ENCODE data around the gene APLF. TPM values are rescaled to one million over a fixed set of nuclear protein-coding genes. Genes with fewer than 3 reads are reported as not detected.
"Not testable (repeated sequence)": the region's sequence is repeated elsewhere in the genome, so short reads cannot be mapped to it uniquely, and the experiment has no call there.

Gene APLF
- total RNA-seq, 1 donor from 2014 or later = 4.4 TPM

DNA sequence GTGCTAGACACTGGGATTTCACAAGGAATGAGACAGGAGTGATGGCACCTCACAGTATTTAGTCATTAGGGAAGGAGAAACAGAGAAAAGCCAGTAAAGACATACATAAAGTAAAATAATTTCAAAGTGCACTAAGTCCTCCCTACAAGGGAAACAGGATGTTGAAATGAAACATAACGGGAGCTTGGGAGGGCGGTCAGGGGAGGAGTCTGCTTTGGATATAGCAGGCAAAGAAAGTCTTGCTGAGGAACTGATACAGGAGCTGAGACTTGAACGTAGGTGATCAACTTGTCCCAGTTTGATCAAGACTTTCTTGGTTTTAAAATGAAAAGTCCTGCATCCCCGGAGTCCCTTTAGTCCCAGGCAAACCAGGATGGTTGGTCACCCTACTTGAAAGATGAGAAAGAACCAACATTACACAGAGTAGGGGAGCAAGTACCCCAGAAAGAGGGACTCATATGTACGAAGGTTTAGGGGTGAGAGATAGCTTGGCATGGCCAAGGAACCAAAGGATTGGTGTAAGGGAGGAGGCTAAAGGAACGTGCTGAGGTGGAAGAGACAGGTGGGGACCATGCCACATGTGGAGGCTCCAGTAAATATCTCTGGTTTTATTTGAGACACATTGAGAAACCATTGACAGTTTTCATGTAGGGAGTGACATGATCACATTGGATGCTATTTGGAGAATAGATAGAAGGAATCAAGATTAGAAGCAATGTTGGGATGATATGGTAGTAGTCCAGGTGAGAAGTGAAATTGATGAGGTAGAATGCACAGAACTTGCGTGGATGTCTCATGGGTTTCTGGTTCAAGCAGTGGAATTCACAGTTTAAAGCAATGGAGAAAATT is 28.7 kb upstream of the APLF start:
- no peak for DNase-seq
- no peaks in the 10 kb centered on the region for H3K36me3 Mint-ChIP-seq (ENCODE audit: unreplicated experiment)
- peaks cover 2% of the 10 kb centered on the region for H3K9me3 Mint-ChIP-seq (ENCODE audit: unreplicated experiment)
- TF ChIP-seq, protein P1, sequence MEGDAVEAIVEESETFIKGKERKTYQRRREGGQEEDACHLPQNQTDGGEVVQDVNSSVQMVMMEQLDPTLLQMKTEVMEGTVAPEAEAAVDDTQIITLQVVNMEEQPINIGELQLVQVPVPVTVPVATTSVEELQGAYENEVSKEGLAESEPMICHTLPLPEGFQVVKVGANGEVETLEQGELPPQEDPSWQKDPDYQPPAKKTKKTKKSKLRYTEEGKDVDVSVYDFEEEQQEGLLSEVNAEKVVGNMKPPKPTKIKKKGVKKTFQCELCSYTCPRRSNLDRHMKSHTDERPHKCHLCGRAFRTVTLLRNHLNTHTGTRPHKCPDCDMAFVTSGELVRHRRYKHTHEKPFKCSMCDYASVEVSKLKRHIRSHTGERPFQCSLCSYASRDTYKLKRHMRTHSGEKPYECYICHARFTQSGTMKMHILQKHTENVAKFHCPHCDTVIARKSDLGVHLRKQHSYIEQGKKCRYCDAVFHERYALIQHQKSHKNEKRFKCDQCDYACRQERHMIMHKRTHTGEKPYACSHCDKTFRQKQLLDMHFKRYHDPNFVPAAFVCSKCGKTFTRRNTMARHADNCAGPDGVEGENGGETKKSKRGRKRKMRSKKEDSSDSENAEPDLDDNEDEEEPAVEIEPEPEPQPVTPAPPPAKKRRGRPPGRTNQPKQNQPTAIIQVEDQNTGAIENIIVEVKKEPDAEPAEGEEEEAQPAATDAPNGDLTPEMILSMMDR (IDR thresholded peaks at IDR 0.05; ENCODE audit: partially characterized antibody, unreplicated experiment) = no peak
- no peaks in the 10 kb centered on the region for H3K27me3 Mint-ChIP-seq (ENCODE audit: unreplicated experiment)
- H3K27ac Mint-ChIP-seq (ENCODE audit: unreplicated experiment) = no peak overlapping the region
- H3K4me3 Mint-ChIP-seq (ENCODE audit: unreplicated experiment) = no peak overlapping the region
- H3K4me1 Mint-ChIP-seq (ENCODE audit: low read depth, unreplicated experiment) = peaks cover 7% of the 10 kb centered on the region

DNA sequence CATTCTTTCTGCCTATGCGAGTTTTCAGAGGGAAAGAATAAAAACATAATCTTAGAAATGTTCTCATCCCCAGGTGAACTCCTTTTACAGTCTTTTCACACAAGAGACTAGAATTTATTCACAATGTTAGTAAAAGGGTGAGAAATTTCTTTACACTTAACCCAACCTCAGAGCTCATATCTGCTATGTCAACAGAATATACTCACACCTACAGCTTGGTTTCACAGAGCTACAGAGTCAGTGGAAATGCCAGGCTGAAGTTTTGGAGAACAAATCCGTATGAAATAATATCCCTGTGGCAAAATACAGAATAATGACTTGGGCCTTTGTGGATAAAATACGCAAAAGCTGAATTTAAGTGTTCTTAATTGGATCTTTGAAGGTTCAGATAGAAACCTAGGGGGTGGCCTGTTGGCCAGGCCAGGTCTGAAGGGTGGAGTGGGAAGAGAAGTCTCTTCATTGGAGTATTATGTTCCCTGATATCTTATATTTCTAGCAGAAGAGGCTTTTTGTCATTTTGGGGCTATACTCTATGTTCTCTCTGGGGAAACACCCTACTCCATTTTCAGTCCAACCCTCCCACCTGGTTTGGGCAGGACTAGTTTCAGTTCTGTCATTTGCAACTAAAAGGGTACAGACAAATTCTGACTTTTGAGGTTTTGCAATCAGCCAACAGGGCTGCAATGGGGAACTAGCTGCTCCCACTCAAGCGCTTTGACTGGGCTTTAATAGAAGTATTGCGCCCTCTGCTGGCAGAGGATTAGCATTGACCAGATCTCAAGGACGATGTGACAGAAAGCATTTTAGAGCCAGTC is 26.0 kb upstream of the APLF start:
- Mint-ChIP-seq H3K9me3 (ENCODE audit: unreplicated experiment) (no peaks in the 10 kb centered on the region), H3K4me1 (ENCODE audit: low read depth, unreplicated experiment) (peaks cover 4% of the 10 kb centered on the region), H3K27ac (ENCODE audit: unreplicated experiment) (no peak overlapping the region), H3K4me3 (ENCODE audit: unreplicated experiment) (no peak overlapping the region), H3K36me3 (ENCODE audit: unreplicated experiment) (no peaks in the 10 kb centered on the region), H3K27me3 (ENCODE audit: unreplicated experiment) (no peaks in the 10 kb centered on the region)
- TF ChIP-seq, protein P1 (IDR thresholded peaks at IDR 0.05; ENCODE audit: partially characterized antibody, unreplicated experiment) = peak; percentile 97
- DNase-seq = peak; percentile 79

DNA sequence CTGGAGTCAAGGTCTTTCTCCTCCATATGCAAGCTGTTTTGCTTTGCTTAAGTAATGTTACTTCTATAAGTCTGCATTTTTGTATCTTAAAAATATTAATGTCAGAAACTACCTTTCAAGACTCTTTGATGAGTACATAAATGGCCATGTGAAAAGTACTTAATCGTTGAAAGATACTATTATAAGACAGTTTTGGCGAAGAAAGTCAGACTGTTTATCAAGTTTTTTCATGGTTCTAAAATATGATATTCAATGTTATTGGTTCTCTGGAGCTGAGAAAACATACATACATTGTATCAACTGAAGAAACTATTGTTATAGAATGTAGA is 25.4 kb upstream of the APLF start:
- Mint-ChIP-seq H3K4me1 (ENCODE audit: low read depth, unreplicated experiment) (no peaks in the 10 kb centered on the region), H3K27me3 (ENCODE audit: unreplicated experiment) (peaks cover under 1% of the 10 kb centered on the region), H3K4me3 (ENCODE audit: unreplicated experiment) (no peak overlapping the region), H3K27ac (ENCODE audit: unreplicated experiment) (no peak overlapping the region), H3K36me3 (ENCODE audit: unreplicated experiment) (no peaks in the 10 kb centered on the region), H3K9me3 (ENCODE audit: unreplicated experiment) (no peaks in the 10 kb centered on the region)
- TF ChIP-seq, protein P1 (IDR thresholded peaks at IDR 0.05; ENCODE audit: partially characterized antibody, unreplicated experiment) = peak; percentile 28
- DNase-seq = no peak

DNA sequence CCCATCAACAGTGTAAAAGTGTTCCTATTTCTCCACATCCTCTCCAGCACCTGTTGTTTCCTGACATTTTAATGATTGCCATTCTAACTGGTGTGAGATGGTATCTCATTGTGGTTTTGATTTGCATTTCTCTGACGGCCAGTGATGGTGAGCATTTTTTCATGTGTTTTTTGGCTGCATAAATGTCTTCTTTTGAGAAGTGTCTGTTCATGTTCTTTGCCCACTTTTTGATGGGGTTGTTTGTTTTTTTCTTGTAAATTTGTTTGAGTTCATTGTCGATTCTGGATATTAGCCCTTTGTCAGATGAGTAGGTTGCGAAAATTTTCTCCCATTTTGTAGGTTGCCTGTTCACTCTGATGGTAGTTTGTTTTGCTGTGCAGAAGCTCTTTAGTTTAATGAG is 21.0 kb upstream of the APLF start:
- not testable (repeated sequence) for DNase-seq; H3K9me3 Mint-ChIP-seq (ENCODE audit: unreplicated experiment); H3K27ac Mint-ChIP-seq (ENCODE audit: unreplicated experiment); H3K4me1 Mint-ChIP-seq (ENCODE audit: low read depth, unreplicated experiment); H3K4me3 Mint-ChIP-seq (ENCODE audit: unreplicated experiment); H3K36me3 Mint-ChIP-seq (ENCODE audit: unreplicated experiment); H3K27me3 Mint-ChIP-seq (ENCODE audit: unreplicated experiment)

DNA sequence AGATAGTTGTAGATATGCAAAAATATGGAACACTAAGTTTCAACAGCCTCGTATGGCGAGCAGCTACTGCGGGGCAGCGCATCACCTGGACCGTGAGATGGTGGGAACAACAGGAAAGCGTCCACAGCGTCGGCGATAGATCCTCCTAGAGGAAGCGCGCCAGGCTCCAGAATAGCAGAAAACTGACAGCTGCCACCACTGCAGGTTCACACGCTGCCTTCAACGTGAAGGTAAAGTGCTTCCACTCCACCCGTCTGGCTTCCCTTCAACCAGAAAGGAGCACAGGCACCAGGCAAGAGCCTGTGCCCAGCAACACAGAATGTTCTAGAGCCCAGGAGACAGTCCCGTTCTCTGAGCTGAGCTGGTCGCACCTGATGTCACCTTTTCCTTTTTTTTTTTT is 20.3 kb upstream of the APLF start:
- Mint-ChIP-seq H3K27me3 (ENCODE audit: unreplicated experiment) (peaks cover 5% of the 10 kb centered on the region), H3K4me1 (ENCODE audit: low read depth, unreplicated experiment) (no peaks in the 10 kb centered on the region), H3K36me3 (ENCODE audit: unreplicated experiment) (no peaks in the 10 kb centered on the region), H3K9me3 (ENCODE audit: unreplicated experiment) (no peaks in the 10 kb centered on the region), H3K27ac (ENCODE audit: unreplicated experiment) (no peak overlapping the region), H3K4me3 (ENCODE audit: unreplicated experiment) (no peak overlapping the region)
- TF ChIP-seq, protein P1 (IDR thresholded peaks at IDR 0.05; ENCODE audit: partially characterized antibody, unreplicated experiment) = no peak
- no peak for DNase-seq
